ENCODE results near the gene MRGPRX4.

DNA sequence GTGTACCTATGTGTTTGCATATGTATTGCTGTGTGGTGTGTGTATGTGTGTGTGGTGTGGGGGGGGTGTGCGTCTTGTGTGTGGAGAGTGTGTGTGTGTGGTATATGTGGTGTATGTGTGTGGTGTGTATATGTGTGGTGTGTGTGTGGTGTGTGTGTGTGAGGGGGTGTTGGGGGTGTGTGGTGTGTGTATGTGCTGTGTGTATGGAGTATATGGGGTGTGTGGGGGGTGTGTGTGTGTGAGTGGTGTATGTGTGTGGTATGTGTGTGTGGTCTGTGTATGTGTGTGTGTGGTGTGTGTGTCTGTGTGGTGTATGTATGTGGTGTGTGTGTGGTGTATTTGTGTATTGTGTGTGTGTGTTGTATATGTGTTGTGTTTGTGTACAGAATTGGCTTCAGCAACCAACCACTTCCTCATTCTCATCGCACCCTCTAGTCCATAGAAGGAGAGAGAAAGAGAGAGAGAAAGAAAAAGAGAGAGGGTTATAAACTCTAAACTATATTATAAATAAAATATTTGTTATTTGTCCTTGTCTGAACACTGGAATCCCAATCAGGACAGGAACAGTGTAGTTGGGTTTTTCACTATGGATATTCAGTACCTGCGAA, 50.3 kb downstream of the MRGPRX4 start:
- TF ChIP-seq, protein P1, sequence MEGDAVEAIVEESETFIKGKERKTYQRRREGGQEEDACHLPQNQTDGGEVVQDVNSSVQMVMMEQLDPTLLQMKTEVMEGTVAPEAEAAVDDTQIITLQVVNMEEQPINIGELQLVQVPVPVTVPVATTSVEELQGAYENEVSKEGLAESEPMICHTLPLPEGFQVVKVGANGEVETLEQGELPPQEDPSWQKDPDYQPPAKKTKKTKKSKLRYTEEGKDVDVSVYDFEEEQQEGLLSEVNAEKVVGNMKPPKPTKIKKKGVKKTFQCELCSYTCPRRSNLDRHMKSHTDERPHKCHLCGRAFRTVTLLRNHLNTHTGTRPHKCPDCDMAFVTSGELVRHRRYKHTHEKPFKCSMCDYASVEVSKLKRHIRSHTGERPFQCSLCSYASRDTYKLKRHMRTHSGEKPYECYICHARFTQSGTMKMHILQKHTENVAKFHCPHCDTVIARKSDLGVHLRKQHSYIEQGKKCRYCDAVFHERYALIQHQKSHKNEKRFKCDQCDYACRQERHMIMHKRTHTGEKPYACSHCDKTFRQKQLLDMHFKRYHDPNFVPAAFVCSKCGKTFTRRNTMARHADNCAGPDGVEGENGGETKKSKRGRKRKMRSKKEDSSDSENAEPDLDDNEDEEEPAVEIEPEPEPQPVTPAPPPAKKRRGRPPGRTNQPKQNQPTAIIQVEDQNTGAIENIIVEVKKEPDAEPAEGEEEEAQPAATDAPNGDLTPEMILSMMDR (conservative IDR thresholded peaks at IDR 0.05; ENCODE audit: low read length), result no peak
- no peak for TF ChIP-seq EZH2phosphoT487 (IDR thresholded peaks at IDR 0.05; ENCODE audit: borderline replicate concordance)
